ENCODE data around the gene HES7.
"Not testable (repeated sequence)": the region's sequence is repeated elsewhere in the genome, so short reads cannot be mapped to it uniquely, and the experiment has no call there.

HES7 gene

GRCh38 chr17:8096541-8096940, 27.4 kb downstream of the HES7 start:
- no peak for DNase-seq

- no peak for DNase-seq
These were observed 28.5 kb downstream of the HES7 start for GRCh38 chr17:8095361-8095760.

- DNase-seq = no peak
These were observed 32.7 kb downstream of the HES7 start for GRCh38 chr17:8091033-8091687.

- DNase-seq = no peak
These were observed 34.2 kb downstream of the HES7 start for GRCh38 chr17:8089728-8090127.

- DNase-seq = no peak
These were observed 36.0 kb downstream of the HES7 start for GRCh38 chr17:8087952-8088230.

GRCh38 chr17:8087075-8087951, 36.6 kb downstream of the HES7 start, which contains the start of gene ALOX12B:
ALOX12B (minus strand) TSS chr17:8087716; CDS start chr17:8087442, 274 bp downstream.
- no peak for DNase-seq

- no peak for DNase-seq
These were observed 39.7 kb downstream of the HES7 start for GRCh38 chr17:8084250-8084649.

GRCh38 chr17:8082292-8082691, 41.6 kb downstream of the HES7 start:
- DNase-seq = no peak

- DNase-seq = no peak
These were observed 42.0 kb downstream of the HES7 start for GRCh38 chr17:8081876-8082275.

GRCh38 chr17:8080799-8081219, 43.1 kb downstream of the HES7 start:
- DNase-seq = no peak

- no peak for DNase-seq
These were observed 43.6 kb downstream of the HES7 start for GRCh38 chr17:8080208-8080798.

GRCh38 chr17:8079291-8080207, 44.4 kb downstream of the HES7 start:
- DNase-seq = peak; percentile 84 to 88

- not testable (repeated sequence) for DNase-seq
These were observed 46.0 kb downstream of the HES7 start for GRCh38 chr17:8077939-8078338.

GRCh38 chr17:8076502-8077266, 47.2 kb downstream of the HES7 start:
- no peak for DNase-seq

GRCh38 chr17:8075574-8076342, 48.1 kb downstream of the HES7 start:
- DNase-seq = no peak

- DNase-seq = no peak
These were observed 48.8 kb downstream of the HES7 start for GRCh38 chr17:8075081-8075480.

GRCh38 chr17:8074554-8074953, 49.4 kb downstream of the HES7 start:
- no peak for DNase-seq

- DNase-seq = peak; percentile 90 to 92
These were observed 50.0 kb downstream of the HES7 start for GRCh38 chr17:8073627-8074484.

GRCh38 chr17:8072729-8073461, 51.0 kb downstream of the HES7 start:
- DNase-seq = peak; percentile 35 to 47

- DNase-seq = peak in 1 of 2 experiments; percentile 8
These were observed 51.6 kb downstream of the HES7 start for GRCh38 chr17:8072341-8072728.

All from activated CD4-positive, alpha-beta T cell treated with anti-CD3 and anti-CD28 coated beads, Interleukin-2, amount 50 U/mL, for 48 hours (primary cell).